GM12878 (cell line): Measurements from ENCODE around the gene PRMT5. TPM values are rescaled to one million over a fixed set of nuclear protein-coding genes. Genes with fewer than 3 reads are reported as not detected.

ENCODE experiments used
- CREB1 ChIP-seq: IDR thresholded peaks from 2 replicates; pipeline ENCODE4 v1.6.1; 2012; ENCODE audit warnings: low read depth, mild to moderate bottlenecking, inconsistent platforms
- E2F4 ChIP-seq: IDR thresholded peaks from 2 replicates; pipeline ENCODE4 v1.6.1; 2012; ENCODE audit warnings: low read depth, low read length, improper control_type of control experiment
- FOS ChIP-seq: IDR thresholded peaks from 3 replicates; pipeline ENCODE4 v1.6.1; 2011; ENCODE audit warnings: borderline replicate concordance; ENCODE audit not compliant: insufficient read length; ENCODE audit errors: extremely low read depth
- FOXK2 ChIP-seq: fragments of 450-650 bp; IDR thresholded peaks from 2 replicates; pipeline ENCODE4 v1.6.1; 2017; ENCODE audit warnings: mild to moderate bottlenecking, moderate library complexity
- MTA3 ChIP-seq: IDR thresholded peaks from 2 replicates; pipeline ENCODE4 v1.6.1; 2012; ENCODE audit warnings: low read length, inconsistent platforms, borderline replicate concordance
- NFYB ChIP-seq: IDR thresholded peaks from 2 replicates; pipeline ENCODE4 v1.6.1; 2011; ENCODE audit warnings: low read depth, mild to moderate bottlenecking, low read length, improper control_type of control experiment, moderate library complexity; ENCODE audit not compliant: insufficient read depth
- NKRF ChIP-seq: fragments of 450-650 bp; conservative IDR thresholded peaks from 2 replicates; pipeline ENCODE4 v1.6.1; 2017; ENCODE audit warnings: mild to moderate bottlenecking, moderate library complexity
- SMAD1 ChIP-seq: fragments of 450-650 bp; IDR thresholded peaks from 2 replicates; pipeline ENCODE4 v1.6.1; 2018; ENCODE audit warnings: mild to moderate bottlenecking, low read depth; ENCODE audit not compliant: partially characterized antibody
- ZBTB11 ChIP-seq: fragments of 450-650 bp; formaldehyde crosslinking; IDR thresholded peaks from 2 replicates; pipeline ENCODE4 v1.5.0; 2022; ENCODE audit warnings: mild to moderate bottlenecking, missing genetic modification characterization
- ZNF207 ChIP-seq: fragments of 450-650 bp; IDR thresholded peaks from 2 replicates; pipeline ENCODE4 v1.6.1; 2014; ENCODE audit warnings: antibody characterized with exemption, mild to moderate bottlenecking, borderline replicate concordance
- ZNF274 ChIP-seq: IDR thresholded peaks from one replicate; pipeline ENCODE4 v1.8.0; 2011; ENCODE audit not compliant: insufficient read length, insufficient read depth
- polyA plus RNA-seq, 11 experiments: library from polyadenylated mRNA; depleted of rRNA in 4 of 11; unstranded in 6 of 11; stranded (reverse) in 5 of 11; fragments of >200 nt; fragmentation: Nextera tagmentation in 4 of 11; fragmentation: Illumina TruSeq in 1 of 11; extraction: Ambion mirVana in 4 of 11; extraction: Trizol in 1 of 11; gene quantifications; 1 replicate in 1 of 11; 2 replicates in 10 of 11; pipeline versions ENCODE4 v1.2.1 to v1.2.3, GENCODE V29; 2011 to 2016; ENCODE audit warnings: inconsistent platforms in 2 of 11, missing spikeins in 2 of 11, low read depth in 1 of 11
- total RNA-seq, 4 experiments: library from RNA; depleted of rRNA in 3 of 4; stranded (reverse); fragments of >200 nt in 3 of 4; fragmentation: Illumina TruSeq in 1 of 4; extraction: Trizol in 1 of 4; gene quantifications; 2 replicates each; pipeline versions ENCODE4 v1.2.1 to v1.2.3, GENCODE V29; 2013 to 2021
- TF ChIP-seq, protein P1 (sequence below), 3 experiments: IDR thresholded peaks in 2 of 3; conservative IDR thresholded peaks in 1 of 3; 2 replicates each; pipeline ENCODE4 v1.5.1; 2011; ENCODE audit warnings: low read depth in 3 of 3, low read length in 3 of 3, mild to moderate bottlenecking in 3 of 3, control low read depth in 2 of 3, moderate library complexity in 2 of 3, inconsistent platforms in 1 of 3, mixed read lengths in 1 of 3; ENCODE audit not compliant: control insufficient read depth in 2 of 3, insufficient read depth in 1 of 3; ENCODE audit errors: extremely low read depth in 1 of 3
- TF ChIP-seq, protein P2 (sequence below): fragments of 450-650 bp; IDR thresholded peaks from 2 replicates; pipeline ENCODE4 v1.6.1; 2016; ENCODE audit warnings: mild to moderate bottlenecking

PRMT5 gene
- total and polyA plus RNA-seq, 10 of the 15 experiments (the other 5 are each of a cell fraction or from before 2014, with no cell fraction given) = 54.3 to 221 (median 111) TPM

- TF ChIP-seq, protein P1, sequence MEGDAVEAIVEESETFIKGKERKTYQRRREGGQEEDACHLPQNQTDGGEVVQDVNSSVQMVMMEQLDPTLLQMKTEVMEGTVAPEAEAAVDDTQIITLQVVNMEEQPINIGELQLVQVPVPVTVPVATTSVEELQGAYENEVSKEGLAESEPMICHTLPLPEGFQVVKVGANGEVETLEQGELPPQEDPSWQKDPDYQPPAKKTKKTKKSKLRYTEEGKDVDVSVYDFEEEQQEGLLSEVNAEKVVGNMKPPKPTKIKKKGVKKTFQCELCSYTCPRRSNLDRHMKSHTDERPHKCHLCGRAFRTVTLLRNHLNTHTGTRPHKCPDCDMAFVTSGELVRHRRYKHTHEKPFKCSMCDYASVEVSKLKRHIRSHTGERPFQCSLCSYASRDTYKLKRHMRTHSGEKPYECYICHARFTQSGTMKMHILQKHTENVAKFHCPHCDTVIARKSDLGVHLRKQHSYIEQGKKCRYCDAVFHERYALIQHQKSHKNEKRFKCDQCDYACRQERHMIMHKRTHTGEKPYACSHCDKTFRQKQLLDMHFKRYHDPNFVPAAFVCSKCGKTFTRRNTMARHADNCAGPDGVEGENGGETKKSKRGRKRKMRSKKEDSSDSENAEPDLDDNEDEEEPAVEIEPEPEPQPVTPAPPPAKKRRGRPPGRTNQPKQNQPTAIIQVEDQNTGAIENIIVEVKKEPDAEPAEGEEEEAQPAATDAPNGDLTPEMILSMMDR (IDR thresholded peaks at IDR 0.05 in 2 of 3, conservative IDR thresholded peaks at IDR 0.05 in 1 of 3; ENCODE audit: control insufficient read depth in 2 of 3, extremely low read depth in 1 of 3, insufficient read depth in 1 of 3, low read depth in 3 of 3, low read length in 3 of 3) = 0 out of 6 replicates have a peak, but pooled peaks of 1 of the 3 experiments have one; percentile 7
- TF ChIP-seq ZBTB11 (no peak), SMAD1 (peak; percentile 58), ZNF207 (peak; percentile 86), E2F4 (0 out of 2 replicates have a peak, but pooled peaks have one; percentile 8), MTA3 (0 out of 2 replicates have a peak, but pooled peaks have one; percentile 7), CREB1 (peak; percentile 64; the same call in 1 of the 2 replicates), NFYB (0 out of 2 replicates have a peak, but pooled peaks have one; percentile 40), NKRF (peak; percentile 60), FOS (no peak), ZNF274 (no peak), FOXK2 (peak; percentile 60; the same call in 1 of the 2 replicates)
- TF ChIP-seq, protein P2, sequence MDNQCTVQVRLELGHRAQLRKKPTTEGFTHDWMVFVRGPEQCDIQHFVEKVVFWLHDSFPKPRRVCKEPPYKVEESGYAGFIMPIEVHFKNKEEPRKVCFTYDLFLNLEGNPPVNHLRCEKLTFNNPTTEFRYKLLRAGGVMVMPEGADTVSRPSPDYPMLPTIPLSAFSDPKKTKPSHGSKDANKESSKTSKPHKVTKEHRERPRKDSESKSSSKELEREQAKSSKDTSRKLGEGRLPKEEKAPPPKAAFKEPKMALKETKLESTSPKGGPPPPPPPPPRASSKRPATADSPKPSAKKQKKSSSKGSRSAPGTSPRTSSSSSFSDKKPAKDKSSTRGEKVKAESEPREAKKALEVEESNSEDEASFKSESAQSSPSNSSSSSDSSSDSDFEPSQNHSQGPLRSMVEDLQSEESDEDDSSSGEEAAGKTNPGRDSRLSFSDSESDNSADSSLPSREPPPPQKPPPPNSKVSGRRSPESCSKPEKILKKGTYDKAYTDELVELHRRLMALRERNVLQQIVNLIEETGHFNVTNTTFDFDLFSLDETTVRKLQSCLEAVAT = peak; percentile 65
Measured at GRCh38 chr14:22871224-22872032, 57.7 kb downstream of the PRMT5 start, which contains the start of gene LRP10 (continued).
